Activated CD8-positive, alpha-beta memory T cell treated with anti-CD3 and anti-CD28 coated beads for 36 hours (primary cell): ENCODE data around the gene MRPL55. TPM values are rescaled to one million over a fixed set of nuclear protein-coding genes. Genes with fewer than 3 reads are reported as not detected.

Experiments
- CTCF ChIA-PET: fragments of 350-600 bp; sonication (Branson Sonifier 250); formaldehyde crosslinking; loops from one replicate; lab custom pipeline; 2021; ENCODE audit warnings: antibody characterized with exemption; lab: Charles Lee
- POLR2A ChIA-PET: fragments of 350-600 bp; sonication (Branson Sonifier 250); formaldehyde crosslinking; loops from one replicate; lab custom pipeline; 2021; ENCODE audit warnings: antibody characterized with exemption; lab: Charles Lee
- total RNA-seq, 2 experiments: library from RNA; stranded (reverse); gene quantifications; one replicate each; pipeline ENCODE4 v1.2.3, GENCODE V29; 2021

MRPL55 gene
- total RNA-seq, 2 experiments from 2014 or later: 69.7 to 75.8 TPM

- CTCF ChIA-PET: no interaction called here
- POLR2A ChIA-PET: no interaction called here
Measured at GRCh38 chr1:228070851-228071250, 38.2 kb downstream of the MRPL55 start.

- ChIA-PET POLR2A (no interaction called here), CTCF (no interaction called here)
Measured at GRCh38 chr1:228070173-228070572, 38.9 kb downstream of the MRPL55 start.

- POLR2A ChIA-PET: no interaction called here
Measured at GRCh38 chr1:228068359-228068758, 40.7 kb downstream of the MRPL55 start.

GRCh38 chr1:228066891-228067654, 42.0 kb downstream of the MRPL55 start:
- ChIA-PET POLR2A (no interaction called here), CTCF (no interaction called here)

More at GRCh38 chr1:228068359-228068758, 40.7 kb downstream of the MRPL55 start:
- CTCF ChIA-PET: no interaction called here

- CTCF ChIA-PET: no interaction called here
- POLR2A ChIA-PET: no interaction called here
Measured at GRCh38 chr1:228066416-228066815, 42.7 kb downstream of the MRPL55 start.

- CTCF ChIA-PET: no interaction called here
- POLR2A ChIA-PET: no interaction called here
Measured at GRCh38 chr1:228065543-228066347, 43.4 kb downstream of the MRPL55 start.

- POLR2A ChIA-PET: no interaction called here
- CTCF ChIA-PET: no interaction called here
Measured at GRCh38 chr1:228064741-228065542, 44.2 kb downstream of the MRPL55 start.

- CTCF ChIA-PET: no interaction called here
- POLR2A ChIA-PET: no interaction called here
Measured at GRCh38 chr1:228064296-228064695, 44.8 kb downstream of the MRPL55 start.

- CTCF ChIA-PET: no interaction called here
Measured at GRCh38 chr1:228063251-228064191, 45.6 kb downstream of the MRPL55 start.

GRCh38 chr1:228062812-228063211, 46.3 kb downstream of the MRPL55 start:
- CTCF ChIA-PET: no interaction called here

More at GRCh38 chr1:228063251-228064191, 45.6 kb downstream of the MRPL55 start:
- POLR2A ChIA-PET: no interaction called here

GRCh38 chr1:228062085-228062791, 46.9 kb downstream of the MRPL55 start:
- ChIA-PET CTCF (no interaction called here), POLR2A (no interaction called here)

More at GRCh38 chr1:228062812-228063211, 46.3 kb downstream of the MRPL55 start:
- POLR2A ChIA-PET: no interaction called here

GRCh38 chr1:228061411-228062084, 47.6 kb downstream of the MRPL55 start:
- POLR2A ChIA-PET: no interaction called here
- CTCF ChIA-PET: no interaction called here

GRCh38 chr1:228060458-228061190, 48.5 kb downstream of the MRPL55 start:
- ChIA-PET POLR2A (interaction anchor here (1.6 kb wide), 1 partner anchor 22 kb away, joined by 3 read pairs; the partner anchor contains the start of gene ARF1), CTCF (interaction anchor here (1.1 to 1.8 kb wide), 2 partner anchors 57 to 440 kb away, joined by 5 read pairs; no protein-coding TSS in a partner anchor)

- POLR2A ChIA-PET: interaction anchor here (1.6 kb wide), 1 partner anchor 22 kb away, joined by 3 read pairs; the partner anchor contains the start of gene ARF1
- CTCF ChIA-PET: interaction anchor here (1.1 to 1.8 kb wide), 2 partner anchors 56 to 441 kb away, joined by 5 read pairs; no protein-coding TSS in a partner anchor
Measured at GRCh38 chr1:228059634-228060457, 49.3 kb downstream of the MRPL55 start.

GRCh38 chr1:228058949-228059633, 50.0 kb downstream of the MRPL55 start:
- CTCF ChIA-PET: interaction anchor here (1.8 kb wide), 1 partner anchor 442 kb away, joined by 5 read pairs; no protein-coding TSS in a partner anchor
- POLR2A ChIA-PET: interaction anchor here (1.6 kb wide), 1 partner anchor 23 kb away, joined by 3 read pairs; the partner anchor contains the start of gene ARF1
